Activated naive CD8-positive, alpha-beta T cell treated with anti-CD3 and anti-CD28 coated beads, Interleukin-2, amount 50 U/mL, for 24 hours (primary cell): ENCODE data around the gene CMSS1.
A peak's percentile ranks its signal among the peaks of the same experiment; 100 is the strongest.

ENCODE experiments used
- ATAC-seq: fragments of 150-1000 bp; cut with Tn5 transposase; one replicate; pipeline ENCODE4 v1.10.0; 2021
- DNase-seq: peaks from one replicate; pipeline ENCODE4 v3.0.0; 2021
- H3K27ac Mint-ChIP-seq: one replicate; pipeline ENCODE4 v1.8.0; 2021; ENCODE audit warnings: mild to moderate bottlenecking, mixed read lengths
- H3K27me3 Mint-ChIP-seq: one replicate; pipeline ENCODE4 v1.8.0; 2021; ENCODE audit warnings: mixed read lengths
- H3K36me3 Mint-ChIP-seq: one replicate; pipeline ENCODE4 v1.8.0; 2021; ENCODE audit warnings: low read depth, mixed read lengths
- H3K4me1 Mint-ChIP-seq: one replicate; pipeline ENCODE4 v1.8.0; 2021; ENCODE audit warnings: mixed read lengths
- H3K4me3 Mint-ChIP-seq: one replicate; pipeline ENCODE4 v1.8.0; 2021; ENCODE audit warnings: mild to moderate bottlenecking, moderate library complexity, mixed read lengths
- H3K9me3 Mint-ChIP-seq: one replicate; pipeline ENCODE4 v1.8.0; 2021; ENCODE audit warnings: mixed read lengths

The CMSS1 gene

DNA sequence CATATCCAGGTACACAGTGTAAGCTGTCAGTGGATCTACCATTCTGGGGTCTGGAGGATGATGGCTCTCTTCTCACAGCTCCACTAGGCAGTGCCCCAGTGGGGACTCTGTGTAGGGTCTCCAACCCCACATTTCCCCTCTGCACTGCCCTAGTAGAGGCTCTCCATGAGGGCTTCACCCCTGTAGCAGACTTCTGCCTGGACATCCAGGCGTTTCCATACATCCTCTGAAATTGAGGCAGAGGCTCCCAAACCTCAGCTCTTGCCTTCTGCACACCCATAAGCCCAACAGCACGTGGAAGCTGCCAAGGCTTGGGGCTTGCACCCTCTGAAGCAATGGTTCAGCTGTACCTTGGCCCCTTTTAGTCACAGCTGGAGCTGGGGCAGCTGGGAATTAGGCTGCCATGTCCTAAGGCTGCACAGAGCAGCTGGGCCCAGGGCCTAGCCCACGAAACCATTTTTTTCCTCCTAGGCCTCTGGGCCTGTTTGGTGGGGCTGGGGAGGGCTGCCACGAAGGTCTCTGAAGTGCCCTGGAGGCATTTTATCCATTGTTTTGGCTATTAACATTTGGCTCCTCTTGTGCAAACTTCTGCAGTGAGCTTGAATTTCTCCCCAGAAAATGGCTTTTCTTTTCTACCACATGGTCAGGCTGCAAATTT lies 362.2 kb downstream of the CMSS1 start:
- DNase-seq (no peak), ATAC-seq (no peak)
- H3K36me3 Mint-ChIP-seq, result peaks cover 49% of the 10 kb centered on the region
- no peak overlapping the region for H3K27ac Mint-ChIP-seq
- H3K4me1 Mint-ChIP-seq, result no peaks in the 10 kb centered on the region
- no peak overlapping the region for H3K4me3 Mint-ChIP-seq
- no peaks in the 10 kb centered on the region for H3K27me3 Mint-ChIP-seq
- peaks cover 16% of the 10 kb centered on the region for H3K9me3 Mint-ChIP-seq

- no peak overlapping the region for H3K27ac Mint-ChIP-seq
- H3K27me3 Mint-ChIP-seq, result no peaks in the 10 kb centered on the region
- DNase-seq (no peak), ATAC-seq (no peak)
- no peaks in the 10 kb centered on the region for H3K4me1 Mint-ChIP-seq
- H3K4me3 Mint-ChIP-seq, result no peak overlapping the region
- peaks cover 11% of the 10 kb centered on the region for H3K9me3 Mint-ChIP-seq
- peaks cover 20% of the 10 kb centered on the region for H3K36me3 Mint-ChIP-seq
Observed at GRCh38 chr3:100183608-100184125, 366.0 kb downstream of the CMSS1 start.

DNA sequence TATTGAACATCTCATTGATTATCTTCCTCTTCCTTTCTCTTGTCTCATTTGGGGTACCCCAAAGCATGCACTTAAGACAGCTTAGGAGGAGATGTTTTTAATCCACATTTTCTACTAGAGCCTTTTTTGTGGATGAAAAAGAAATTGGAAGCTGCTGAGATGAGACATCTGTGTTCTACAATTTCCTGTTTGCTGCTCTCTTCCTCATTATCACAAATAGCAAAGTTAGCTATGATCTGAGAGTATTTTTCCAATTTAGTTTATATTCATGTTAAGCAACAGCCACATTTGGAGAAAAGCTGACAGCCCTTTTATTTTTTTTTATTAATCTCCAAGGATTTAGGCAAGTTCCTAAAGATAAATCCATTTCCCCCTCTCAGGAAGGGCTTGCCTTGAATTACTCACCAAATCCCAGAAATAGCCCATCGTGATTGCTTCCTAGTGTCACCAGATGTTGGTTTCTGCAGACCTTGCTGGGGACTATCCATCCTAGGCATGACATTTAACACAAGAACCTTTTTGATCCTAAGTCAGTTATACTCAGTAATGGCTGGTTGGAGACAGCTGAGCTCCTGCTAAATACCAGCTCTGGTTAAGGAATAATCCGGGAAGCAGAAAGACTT lies 367.4 kb downstream of the CMSS1 start:
- H3K9me3 Mint-ChIP-seq, result peaks cover 5% of the 10 kb centered on the region
- no peak for ATAC-seq
- no peak overlapping the region for H3K4me3 Mint-ChIP-seq
- H3K27ac Mint-ChIP-seq, result no peak overlapping the region
- peaks cover 9% of the 10 kb centered on the region for H3K36me3 Mint-ChIP-seq
- no peaks in the 10 kb centered on the region for H3K27me3 Mint-ChIP-seq
- H3K4me1 Mint-ChIP-seq, result no peaks in the 10 kb centered on the region
- no peak for DNase-seq

DNA sequence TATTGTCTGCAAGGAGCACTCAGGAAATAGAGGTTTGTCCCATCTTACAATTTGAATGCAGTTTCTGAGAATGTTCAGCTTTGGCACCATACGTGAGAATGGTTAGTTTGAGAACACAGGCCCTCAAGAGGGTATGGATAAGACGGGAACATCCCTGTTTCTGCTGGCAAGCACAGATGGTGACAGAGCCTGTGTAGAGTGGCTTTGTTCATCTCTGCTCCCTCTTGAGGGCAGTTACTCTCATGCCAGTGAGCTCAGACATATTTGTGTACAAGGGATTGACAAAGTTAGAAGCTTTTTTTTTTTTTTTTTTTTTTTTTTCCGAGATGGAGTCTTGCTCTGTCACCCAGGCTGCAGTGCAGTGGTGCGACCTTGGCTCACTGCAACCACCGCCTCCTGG lies 368.2 kb downstream of the CMSS1 start:
- Mint-ChIP-seq H3K4me1 (no peaks in the 10 kb centered on the region), H3K27me3 (no peaks in the 10 kb centered on the region), H3K27ac (no peak overlapping the region), H3K9me3 (no peaks in the 10 kb centered on the region), H3K36me3 (peaks cover 3% of the 10 kb centered on the region), H3K4me3 (no peak overlapping the region)
- ATAC-seq (no peak), DNase-seq (no peak)

DNA sequence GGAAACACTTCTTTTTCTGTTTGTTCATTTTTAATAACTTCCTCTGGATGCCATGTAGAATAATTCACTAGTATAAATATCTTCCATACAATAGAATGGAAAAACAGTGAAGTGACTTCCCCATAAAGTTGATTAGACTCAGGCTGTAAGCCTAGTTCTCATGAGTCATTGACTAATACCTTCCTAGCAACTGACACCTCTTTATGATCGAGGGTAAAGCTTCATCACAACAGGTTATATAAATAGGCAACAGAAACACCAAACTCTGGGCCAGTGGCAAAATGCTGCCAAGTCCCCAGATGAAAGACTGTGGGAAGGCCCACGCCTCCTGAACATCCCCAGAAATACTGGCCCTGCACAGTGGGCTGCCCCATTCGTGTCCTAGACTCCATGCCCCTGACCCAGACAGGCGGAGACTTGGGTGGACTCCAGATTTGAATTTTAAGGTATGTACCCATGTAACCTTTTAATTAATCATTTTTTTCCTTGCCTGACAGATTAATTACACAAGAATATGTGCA lies 371.8 kb downstream of the CMSS1 start:
- H3K4me1 Mint-ChIP-seq, result no peaks in the 10 kb centered on the region
- no peak overlapping the region for H3K4me3 Mint-ChIP-seq
- H3K36me3 Mint-ChIP-seq, result no peaks in the 10 kb centered on the region
- DNase-seq (no peak), ATAC-seq (no peak)
- no peak overlapping the region for H3K27ac Mint-ChIP-seq
- H3K9me3 Mint-ChIP-seq, result no peaks in the 10 kb centered on the region
- H3K27me3 Mint-ChIP-seq, result no peaks in the 10 kb centered on the region

- Mint-ChIP-seq H3K36me3 (peaks cover 2% of the 10 kb centered on the region), H3K4me1 (no peaks in the 10 kb centered on the region), H3K4me3 (no peak overlapping the region), H3K27me3 (no peaks in the 10 kb centered on the region), H3K27ac (no peak overlapping the region), H3K9me3 (no peaks in the 10 kb centered on the region)
- ATAC-seq (no peak), DNase-seq (no peak)
Observed at GRCh38 chr3:100195375-100195774, 377.7 kb downstream of the CMSS1 start.

GRCh38 chr3:100197876-100198275 lies 380.2 kb downstream of the CMSS1 start:
- no peak overlapping the region for H3K4me3 Mint-ChIP-seq
- no peaks in the 10 kb centered on the region for H3K4me1 Mint-ChIP-seq
- ATAC-seq (no peak), DNase-seq (no peak)
- peaks cover 2% of the 10 kb centered on the region for H3K36me3 Mint-ChIP-seq
- H3K27me3 Mint-ChIP-seq, result peaks cover 2% of the 10 kb centered on the region
- no peak overlapping the region for H3K27ac Mint-ChIP-seq
- no peaks in the 10 kb centered on the region for H3K9me3 Mint-ChIP-seq

DNA sequence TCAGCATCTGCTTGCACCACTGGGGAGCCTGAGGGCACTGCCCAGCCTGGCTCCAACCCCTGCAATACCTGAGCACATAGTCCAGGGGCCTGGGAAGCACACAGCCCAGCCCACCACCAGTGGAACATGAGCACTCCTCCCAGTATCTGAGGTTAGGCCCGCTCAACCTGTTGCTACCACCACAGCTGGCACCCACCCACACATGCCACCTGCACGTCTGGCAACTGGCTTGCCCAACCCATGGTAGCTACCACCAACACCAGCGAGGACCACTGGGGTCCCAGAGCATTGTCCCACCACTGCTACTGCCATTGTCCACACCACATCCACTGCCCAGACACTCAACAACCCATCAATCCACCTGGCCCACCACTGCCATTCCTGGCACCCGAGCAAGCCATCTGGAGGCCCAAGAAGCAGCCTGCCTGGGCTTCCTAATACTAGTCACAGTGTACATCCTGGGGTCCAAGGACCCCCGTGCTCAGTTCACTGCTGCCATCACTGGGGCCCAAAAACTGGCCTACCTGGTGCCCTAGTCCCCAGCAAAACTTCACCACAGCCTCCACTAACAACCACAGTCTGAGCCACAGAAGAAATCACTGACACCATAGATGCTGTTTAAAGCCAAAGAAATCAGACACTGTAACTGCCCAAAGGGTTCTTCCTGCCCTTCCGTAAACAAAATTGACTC lies 381.1 kb downstream of the CMSS1 start:
- H3K4me1 Mint-ChIP-seq, result no peaks in the 10 kb centered on the region
- DNase-seq (no peak), ATAC-seq (no peak)
- H3K27me3 Mint-ChIP-seq, result peaks cover 2% of the 10 kb centered on the region
- H3K27ac Mint-ChIP-seq, result no peak overlapping the region
- H3K4me3 Mint-ChIP-seq, result no peak overlapping the region
- no peaks in the 10 kb centered on the region for H3K9me3 Mint-ChIP-seq
- H3K36me3 Mint-ChIP-seq, result peaks cover 2% of the 10 kb centered on the region

GRCh38 chr3:100205171-100205570 lies 387.5 kb downstream of the CMSS1 start:
- Mint-ChIP-seq H3K27me3 (peaks cover 2% of the 10 kb centered on the region), H3K4me3 (no peak overlapping the region), H3K27ac (no peak overlapping the region), H3K36me3 (no peaks in the 10 kb centered on the region), H3K9me3 (no peaks in the 10 kb centered on the region), H3K4me1 (peaks cover 7% of the 10 kb centered on the region)
- ATAC-seq, result no peak
- DNase-seq, result no peak

DNA sequence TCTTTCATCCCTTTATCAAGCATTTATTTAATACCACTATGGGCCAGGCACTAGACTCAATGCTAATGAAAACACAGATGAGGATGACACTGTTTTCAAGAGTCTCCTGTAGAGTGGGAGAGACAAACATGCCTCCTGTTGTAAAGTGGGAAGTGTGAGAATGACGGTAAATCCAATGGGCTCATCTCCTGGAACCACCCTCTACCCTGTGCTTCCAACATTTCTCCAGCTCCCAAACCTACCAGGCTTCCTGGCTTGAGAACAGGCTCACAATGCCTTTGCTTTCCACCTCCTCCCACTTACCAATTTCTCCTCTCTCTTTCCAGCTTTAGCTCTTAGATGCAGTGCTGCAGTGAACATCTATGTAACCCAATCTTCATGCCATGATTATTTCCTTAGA lies 389.0 kb downstream of the CMSS1 start:
- H3K36me3 Mint-ChIP-seq, result no peaks in the 10 kb centered on the region
- no peak overlapping the region for H3K27ac Mint-ChIP-seq
- DNase-seq (no peak), ATAC-seq (no peak)
- peaks cover 11% of the 10 kb centered on the region for H3K4me1 Mint-ChIP-seq
- H3K27me3 Mint-ChIP-seq, result no peaks in the 10 kb centered on the region
- no peak overlapping the region for H3K4me3 Mint-ChIP-seq
- H3K9me3 Mint-ChIP-seq, result no peaks in the 10 kb centered on the region

GRCh38 chr3:100207886-100208285 lies 390.2 kb downstream of the CMSS1 start:
- ATAC-seq (no peak), DNase-seq (no peak)
- H3K4me3 Mint-ChIP-seq, result no peak overlapping the region
- no peaks in the 10 kb centered on the region for H3K9me3 Mint-ChIP-seq
- peaks cover 11% of the 10 kb centered on the region for H3K4me1 Mint-ChIP-seq
- H3K27ac Mint-ChIP-seq, result no peak overlapping the region
- no peaks in the 10 kb centered on the region for H3K27me3 Mint-ChIP-seq
- H3K36me3 Mint-ChIP-seq, result no peaks in the 10 kb centered on the region

DNA sequence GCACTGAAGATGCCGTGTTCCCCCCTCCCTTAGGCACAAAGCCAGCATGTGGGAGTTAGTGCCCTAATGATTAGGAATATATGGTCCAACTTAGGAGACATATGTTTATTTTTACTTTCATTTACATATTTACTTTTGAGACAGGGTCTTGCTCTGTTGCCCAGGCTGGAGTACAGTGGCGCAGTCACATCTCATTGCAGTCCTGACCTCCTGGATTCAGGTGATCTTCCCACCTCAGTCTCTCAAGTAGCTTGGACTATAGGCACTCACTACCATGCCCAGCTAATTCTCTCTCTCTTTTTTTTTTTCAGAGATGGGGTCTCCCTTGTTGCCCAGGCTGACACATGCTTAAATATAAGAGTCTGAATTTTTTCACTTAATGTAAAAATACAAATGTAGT lies 391.5 kb downstream of the CMSS1 start:
- Mint-ChIP-seq H3K27me3 (no peaks in the 10 kb centered on the region), H3K36me3 (no peaks in the 10 kb centered on the region), H3K4me1 (peaks cover 11% of the 10 kb centered on the region), H3K27ac (no peak overlapping the region), H3K4me3 (no peak overlapping the region), H3K9me3 (no peaks in the 10 kb centered on the region)
- DNase-seq (no peak), ATAC-seq (no peak)

DNA sequence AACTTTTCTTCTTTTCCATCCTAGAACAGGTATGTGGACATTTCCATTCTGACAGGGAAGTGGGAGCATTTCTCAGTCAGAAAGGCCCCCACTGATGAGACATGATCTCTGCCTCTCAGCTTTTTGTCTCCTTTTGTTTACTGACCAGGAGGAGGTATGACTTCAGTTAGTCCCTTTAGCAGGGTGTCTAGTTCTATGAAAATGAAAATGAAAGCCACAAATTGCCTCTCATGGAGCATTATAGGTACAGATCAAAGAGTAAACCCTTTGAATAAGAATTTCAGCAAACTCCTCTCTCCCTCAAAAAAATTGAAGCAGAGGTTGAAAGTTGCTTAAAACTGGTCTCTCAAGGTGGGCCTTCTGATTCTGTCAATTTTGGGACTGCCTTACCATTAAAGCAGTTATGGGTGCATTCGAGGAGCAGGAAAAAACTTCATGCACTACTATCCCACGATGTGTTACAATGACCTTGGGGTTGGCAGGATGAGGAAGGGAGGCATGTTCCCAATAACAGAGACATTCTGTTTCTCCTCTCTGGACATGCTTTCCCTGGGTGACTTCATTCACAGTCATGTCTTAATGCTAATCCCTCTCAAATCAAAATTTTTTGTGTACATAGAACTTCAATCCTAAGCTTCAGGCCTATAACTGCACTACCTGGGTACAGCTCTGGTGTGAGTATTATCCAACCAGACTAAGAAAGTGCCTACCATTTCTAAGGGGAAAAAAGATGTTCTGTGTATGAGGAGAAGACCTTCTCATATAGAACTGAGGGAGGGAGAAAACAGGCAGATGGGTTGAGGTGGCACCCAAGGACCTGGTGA lies 392.5 kb downstream of the CMSS1 start:
- no peak overlapping the region for H3K4me3 Mint-ChIP-seq
- ATAC-seq, result peak; percentile 79
- H3K27ac Mint-ChIP-seq, result peak overlapping the region; percentile 5

GRCh38 chr3:100210772-100211135 lies 393.1 kb downstream of the CMSS1 start:
- no peak overlapping the region for H3K4me3 Mint-ChIP-seq
- peaks cover 11% of the 10 kb centered on the region for H3K4me1 Mint-ChIP-seq
- DNase-seq, result no peak
- peak; percentile 43 for ATAC-seq
- H3K27me3 Mint-ChIP-seq, result no peaks in the 10 kb centered on the region
- no peak overlapping the region for H3K27ac Mint-ChIP-seq
- H3K9me3 Mint-ChIP-seq, result no peaks in the 10 kb centered on the region
- H3K36me3 Mint-ChIP-seq, result no peaks in the 10 kb centered on the region

More for the DNA sequence above, 392.5 kb downstream of the CMSS1 start:
- Mint-ChIP-seq H3K27me3 (no peaks in the 10 kb centered on the region), H3K36me3 (no peaks in the 10 kb centered on the region), H3K9me3 (no peaks in the 10 kb centered on the region), H3K4me1 (peaks cover 11% of the 10 kb centered on the region)
- DNase-seq, result no peak
